HL-60 (cell line): ENCODE data around the gene RNF227.
A peak's percentile ranks its signal among the peaks of the same experiment; 100 is the strongest.

Source experiments
- DNase-seq, 2 experiments: peaks; one replicate each; pipeline ENCODE4 v3.0.0-alpha.2; 2010 to 2020; ENCODE audit warnings: low read depth in 1 of 2, low spot score in 1 of 2
- H3K27ac ChIP-seq: fragments of 250-450 bp; sonication (Bioruptor Pico); replicated peaks from 2 replicates; pipeline ENCODE4 v1.5.1; 2020; ENCODE audit warnings: mild to moderate bottlenecking, moderate library complexity
- H3K27me3 ChIP-seq: fragments of 250-450 bp; sonication (Bioruptor Pico); 2 replicates; pipeline ENCODE4 v1.5.1; 2021; ENCODE audit warnings: mild to moderate bottlenecking, moderate library complexity; ENCODE audit not compliant: insufficient read depth, poor library complexity, severe bottlenecking
- H3K4me3 ChIP-seq: replicated peaks from 2 replicates; pipeline ENCODE4 v1.5.1; 2011; ENCODE audit warnings: mild to moderate bottlenecking, control low read depth, low read length; ENCODE audit not compliant: insufficient read depth
- CTCF ChIP-seq: IDR thresholded peaks from one replicate; pipeline ENCODE4 v1.5.1; 2011; ENCODE audit warnings: low read length, control low read depth, inconsistent platforms; ENCODE audit not compliant: insufficient read depth
- GABPA ChIP-seq: IDR thresholded peaks from 2 replicates; pipeline ENCODE4 v1.6.1; 2012; ENCODE audit warnings: low read depth
- POLR2AphosphoS5 ChIP-seq: IDR thresholded peaks from 2 replicates; pipeline ENCODE4 v1.6.1; 2012; ENCODE audit warnings: low read depth
- SPI1 ChIP-seq: IDR thresholded peaks from 2 replicates; pipeline ENCODE4 v1.6.1; 2012; ENCODE audit warnings: low read depth, mild to moderate bottlenecking, borderline replicate concordance
- TF ChIP-seq, protein P1 (sequence below): IDR thresholded peaks from 2 replicates; pipeline ENCODE4 v1.6.1; 2012; ENCODE audit warnings: low read depth; ENCODE audit not compliant: insufficient replicate concordance

RNF227 gene

DNA sequence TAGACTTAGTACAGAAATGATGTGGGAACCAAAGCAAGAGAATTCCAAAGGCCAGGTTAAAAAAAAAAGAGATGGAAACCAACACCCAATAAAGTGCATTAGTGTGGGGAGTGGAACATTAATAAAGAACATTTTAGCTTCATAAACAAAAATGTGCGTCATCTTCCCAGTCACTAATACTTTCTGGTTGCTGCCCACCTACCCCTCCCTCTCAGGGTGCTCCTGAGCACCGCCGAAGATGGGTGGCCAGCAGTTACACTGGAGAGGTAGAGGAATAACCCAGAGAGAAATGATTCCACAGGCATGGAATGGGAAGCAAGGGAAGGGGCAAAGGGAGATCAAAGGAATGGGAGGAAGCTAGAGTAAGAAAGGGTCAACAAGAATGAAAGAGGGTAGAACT, 33.5 kb downstream of the RNF227 start:
- H3K27me3 ChIP-seq: no peaks in the 10 kb centered on the region
- no peak overlapping the region for H3K27ac ChIP-seq
- no peak overlapping the region for H3K4me3 ChIP-seq
- no peak for DNase-seq
- TF ChIP-seq POLR2AphosphoS5 (no peak), GABPA (no peak), CTCF (no peak), SPI1 (no peak)
- TF ChIP-seq, protein P1, sequence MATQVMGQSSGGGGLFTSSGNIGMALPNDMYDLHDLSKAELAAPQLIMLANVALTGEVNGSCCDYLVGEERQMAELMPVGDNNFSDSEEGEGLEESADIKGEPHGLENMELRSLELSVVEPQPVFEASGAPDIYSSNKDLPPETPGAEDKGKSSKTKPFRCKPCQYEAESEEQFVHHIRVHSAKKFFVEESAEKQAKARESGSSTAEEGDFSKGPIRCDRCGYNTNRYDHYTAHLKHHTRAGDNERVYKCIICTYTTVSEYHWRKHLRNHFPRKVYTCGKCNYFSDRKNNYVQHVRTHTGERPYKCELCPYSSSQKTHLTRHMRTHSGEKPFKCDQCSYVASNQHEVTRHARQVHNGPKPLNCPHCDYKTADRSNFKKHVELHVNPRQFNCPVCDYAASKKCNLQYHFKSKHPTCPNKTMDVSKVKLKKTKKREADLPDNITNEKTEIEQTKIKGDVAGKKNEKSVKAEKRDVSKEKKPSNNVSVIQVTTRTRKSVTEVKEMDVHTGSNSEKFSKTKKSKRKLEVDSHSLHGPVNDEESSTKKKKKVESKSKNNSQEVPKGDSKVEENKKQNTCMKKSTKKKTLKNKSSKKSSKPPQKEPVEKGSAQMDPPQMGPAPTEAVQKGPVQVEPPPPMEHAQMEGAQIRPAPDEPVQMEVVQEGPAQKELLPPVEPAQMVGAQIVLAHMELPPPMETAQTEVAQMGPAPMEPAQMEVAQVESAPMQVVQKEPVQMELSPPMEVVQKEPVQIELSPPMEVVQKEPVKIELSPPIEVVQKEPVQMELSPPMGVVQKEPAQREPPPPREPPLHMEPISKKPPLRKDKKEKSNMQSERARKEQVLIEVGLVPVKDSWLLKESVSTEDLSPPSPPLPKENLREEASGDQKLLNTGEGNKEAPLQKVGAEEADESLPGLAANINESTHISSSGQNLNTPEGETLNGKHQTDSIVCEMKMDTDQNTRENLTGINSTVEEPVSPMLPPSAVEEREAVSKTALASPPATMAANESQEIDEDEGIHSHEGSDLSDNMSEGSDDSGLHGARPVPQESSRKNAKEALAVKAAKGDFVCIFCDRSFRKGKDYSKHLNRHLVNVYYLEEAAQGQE: no peak

- no peak for DNase-seq
- Histone ChIP-seq H3K4me3 (no peak overlapping the region), H3K27me3 (no peaks in the 10 kb centered on the region), H3K27ac (peak overlapping the region; percentile 53)
- TF ChIP-seq, protein P1: no peak
- TF ChIP-seq GABPA: no peak
- TF ChIP-seq CTCF: no peak
- no peak for TF ChIP-seq POLR2AphosphoS5
- no peak for TF ChIP-seq SPI1
Measured at GRCh38 chr17:7882068-7882467, 34.0 kb downstream of the RNF227 start.

DNA sequence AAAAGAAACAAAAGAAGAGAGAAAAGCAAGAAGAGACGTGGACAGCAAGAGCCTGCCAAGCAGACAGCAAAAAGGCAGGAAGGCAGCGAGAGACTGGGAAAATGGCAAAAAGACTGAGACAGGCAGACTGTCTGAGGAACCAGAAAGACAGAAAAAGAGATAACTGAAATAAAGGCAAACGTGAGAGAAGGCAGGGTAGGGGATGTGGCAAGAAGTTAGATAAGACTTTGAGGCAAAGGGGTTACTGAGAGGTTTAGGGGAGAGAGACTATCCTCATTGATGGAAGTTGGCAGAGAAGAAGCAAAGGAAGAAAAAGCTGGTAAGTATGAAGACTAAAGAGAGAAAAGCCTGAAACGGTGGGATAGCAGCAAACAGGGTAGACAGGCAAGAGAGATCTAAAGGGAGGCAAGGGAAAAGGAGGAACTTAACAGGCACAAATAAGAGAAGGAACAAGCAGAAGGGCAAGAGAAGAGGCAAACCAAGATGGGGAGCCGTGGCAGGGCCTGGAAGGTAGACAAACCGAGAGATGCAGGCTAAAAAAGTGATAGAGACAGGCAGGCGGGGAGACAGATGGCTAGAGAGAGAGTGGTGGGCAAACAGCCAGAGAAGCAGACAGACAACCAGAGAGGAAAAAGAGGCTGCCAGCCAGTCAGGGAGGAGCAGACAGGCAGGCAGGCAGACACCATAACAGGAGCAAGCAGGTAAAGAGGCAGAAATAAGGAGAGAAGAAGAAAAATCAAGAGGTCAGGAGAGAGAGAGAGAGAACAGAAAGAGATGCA, 34.6 kb downstream of the RNF227 start:
- Histone ChIP-seq H3K27ac (peak overlapping the region; percentile 53), H3K4me3 (no peak overlapping the region), H3K27me3 (no peaks in the 10 kb centered on the region)
- DNase-seq: peak in 1 of 2 experiments; percentile 17
- TF ChIP-seq SPI1 (no peak), POLR2AphosphoS5 (no peak), CTCF (no peak), GABPA (no peak)
- TF ChIP-seq, protein P1: no peak
